GM19468 (cell line): ENCODE data around the gene HDAC9.

ENCODE experiments used
- ATAC-seq: cut with Tn5 transposase; IDR thresholded peaks from one replicate; pipeline ENCODE4 v1.9.1; 2021; ENCODE audit warnings: mild to moderate bottlenecking, moderate library complexity, moderate number of reproducible peaks; ENCODE audit not compliant: unreplicated experiment; ENCODE audit errors: extremely low read depth

The HDAC9 gene

GRCh38 chr7:18820981-18821380, 325.4 kb downstream of the HDAC9 start:
- no peak for ATAC-seq

- ATAC-seq: no peak
Measured at GRCh38 chr7:18821554-18821953, 326.0 kb downstream of the HDAC9 start.

- no peak for ATAC-seq
Measured at GRCh38 chr7:18824157-18824556, 328.6 kb downstream of the HDAC9 start.

- no peak for ATAC-seq
Measured at GRCh38 chr7:18828260-18828993, 332.9 kb downstream of the HDAC9 start.

GRCh38 chr7:18828994-18829857, 333.7 kb downstream of the HDAC9 start:
- ATAC-seq: no peak

- ATAC-seq: no peak
Measured at GRCh38 chr7:18829858-18830285, 334.3 kb downstream of the HDAC9 start.

- no peak for ATAC-seq
Measured at GRCh38 chr7:18831419-18831818, 335.9 kb downstream of the HDAC9 start.

- ATAC-seq: no peak
Measured at GRCh38 chr7:18831943-18832342, 336.4 kb downstream of the HDAC9 start.

- ATAC-seq: no peak
Measured at GRCh38 chr7:18834577-18834976, 339.0 kb downstream of the HDAC9 start.

GRCh38 chr7:18835001-18835690, 339.6 kb downstream of the HDAC9 start:
- ATAC-seq: no peak

- no peak for ATAC-seq
Measured at GRCh38 chr7:18843979-18844378, 348.4 kb downstream of the HDAC9 start.

- ATAC-seq: no peak
Measured at GRCh38 chr7:18844735-18845134, 349.2 kb downstream of the HDAC9 start.

- ATAC-seq: no peak
Measured at GRCh38 chr7:18845700-18846099, 350.2 kb downstream of the HDAC9 start.

- no peak for ATAC-seq
Measured at GRCh38 chr7:18846765-18847215, 351.2 kb downstream of the HDAC9 start.

- no peak for ATAC-seq
Measured at GRCh38 chr7:18849130-18849529, 353.6 kb downstream of the HDAC9 start.

GRCh38 chr7:18855796-18856195, 360.2 kb downstream of the HDAC9 start:
- ATAC-seq: no peak

GRCh38 chr7:18858232-18858631, 362.7 kb downstream of the HDAC9 start:
- ATAC-seq: no peak

GRCh38 chr7:18859318-18859717, 363.8 kb downstream of the HDAC9 start:
- no peak for ATAC-seq

GRCh38 chr7:18860221-18860620, 364.7 kb downstream of the HDAC9 start:
- ATAC-seq: no peak

GRCh38 chr7:18861514-18862118, 366.1 kb downstream of the HDAC9 start:
- peak; percentile 24 for ATAC-seq
